Suprapubic skin (tissue), 4 donors: ENCODE results near the gene GORASP1. TPM values are rescaled to one million over a fixed set of nuclear protein-coding genes. Genes with fewer than 3 reads are reported as not detected.

Experiments
- DNase-seq, 2 donors: peaks; one replicate each; pipeline ENCODE4 v3.0.0-alpha.2; 2019; ENCODE audit warnings: low spot score in 2 of 2
- H3K27ac ChIP-seq: fragments of 200-600 bp; sonication (generic); one replicate; pipeline ENCODE4 v1.5.1; 2019
- H3K27me3 ChIP-seq: fragments of 200-600 bp; sonication (generic); one replicate; pipeline ENCODE4 v1.5.1; 2019
- H3K36me3 ChIP-seq: fragments of 200-600 bp; sonication (generic); one replicate; pipeline ENCODE4 v1.5.1; 2019
- H3K4me1 ChIP-seq: fragments of 200-600 bp; sonication (generic); one replicate; pipeline ENCODE4 v1.5.1; 2019
- H3K4me3 ChIP-seq: fragments of 200-600 bp; sonication (generic); one replicate; pipeline ENCODE4 v1.5.1; 2019; ENCODE audit warnings: mild to moderate bottlenecking
- H3K9me3 ChIP-seq: fragments of 200-600 bp; sonication (generic); one replicate; pipeline ENCODE4 v1.5.1; 2019
- EP300 ChIP-seq: sonication (generic); formaldehyde crosslinking; IDR thresholded peaks from one replicate; pipeline ENCODE4 v1.6.1; 2017; ENCODE audit warnings: antibody characterized with exemption
- POLR2A ChIP-seq, 2 donors: fragments of 450-650 bp; IDR thresholded peaks; one replicate each; pipeline ENCODE4 v1.6.1; 2017; ENCODE audit warnings: antibody characterized with exemption in 2 of 2, mild to moderate bottlenecking in 2 of 2, moderate library complexity in 2 of 2
- POLR2AphosphoS5 ChIP-seq, 3 donors: sonication (generic); formaldehyde crosslinking; IDR thresholded peaks; one replicate each; pipeline ENCODE4 v1.6.1; 2017; ENCODE audit warnings: antibody characterized with exemption in 3 of 3
- WGBS: methylation state at CpG from one replicate; pipeline ENCODE4 v1.1.5; 2018; 5-methylcytosine and 5-hydroxymethylcytosine counted together
- total RNA-seq, 4 donors: library from RNA; depleted of rRNA; stranded (reverse); fragments of >200 nt; gene quantifications; one replicate each; pipeline ENCODE4 v1.1.0, GENCODE V29; 2016
- TF ChIP-seq, protein P1 (sequence below), 2 donors: fragments of 200-600 bp in 1 of 2; fragments of 450-650 bp in 1 of 2; sonication (generic) in 1 of 2; IDR thresholded peaks; one replicate each; pipeline ENCODE4 v1.5.1; 2016 to 2019; ENCODE audit warnings: antibody characterized with exemption in 2 of 2, mild to moderate bottlenecking in 1 of 2, moderate library complexity in 1 of 2

The GORASP1 gene
- total RNA-seq, 4 donors from 2014 or later = 51.3 to 101 (median 73.8) TPM

DNA sequence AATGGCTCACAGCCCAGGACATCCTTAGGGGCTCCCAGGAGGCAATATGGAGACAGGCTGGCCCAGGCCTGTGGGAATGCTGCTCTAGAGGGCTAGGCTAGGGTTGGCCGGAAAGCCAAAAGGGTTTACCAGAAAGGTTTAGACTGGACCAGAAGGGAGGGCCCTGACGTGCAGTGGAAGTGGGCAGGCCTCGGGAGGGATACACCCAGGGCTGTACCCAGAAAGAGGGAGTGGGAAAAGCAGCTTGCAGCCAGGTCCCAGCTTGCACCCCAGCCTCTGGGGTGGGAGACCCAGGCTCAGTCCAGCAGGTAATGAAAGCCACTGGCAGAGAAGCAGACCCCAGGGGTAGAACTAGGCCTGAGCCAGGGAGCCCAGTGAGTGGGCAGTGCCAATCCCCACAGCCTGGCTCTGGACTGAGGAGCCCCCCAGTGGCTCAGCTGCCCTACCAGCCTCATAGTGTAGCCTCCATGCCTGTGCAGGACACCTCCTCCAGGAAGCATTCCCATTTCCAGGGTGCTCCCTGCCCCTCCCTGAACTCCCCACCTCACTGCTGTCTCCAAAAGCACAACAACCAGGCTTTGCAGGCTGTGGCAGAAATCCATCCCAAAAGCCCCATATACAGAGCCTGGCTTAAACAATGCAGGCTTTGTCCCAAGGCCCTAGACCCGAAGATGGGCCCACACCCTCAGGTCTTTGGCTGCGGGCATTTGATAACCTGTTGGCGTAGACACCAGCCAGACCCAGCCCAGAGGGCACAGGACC lies 3.5 kb downstream of the GORASP1 start:
- Histone ChIP-seq H3K4me1 (peaks cover 43% of the 10 kb centered on the region), H3K9me3 (no peaks in the 10 kb centered on the region)

DNA sequence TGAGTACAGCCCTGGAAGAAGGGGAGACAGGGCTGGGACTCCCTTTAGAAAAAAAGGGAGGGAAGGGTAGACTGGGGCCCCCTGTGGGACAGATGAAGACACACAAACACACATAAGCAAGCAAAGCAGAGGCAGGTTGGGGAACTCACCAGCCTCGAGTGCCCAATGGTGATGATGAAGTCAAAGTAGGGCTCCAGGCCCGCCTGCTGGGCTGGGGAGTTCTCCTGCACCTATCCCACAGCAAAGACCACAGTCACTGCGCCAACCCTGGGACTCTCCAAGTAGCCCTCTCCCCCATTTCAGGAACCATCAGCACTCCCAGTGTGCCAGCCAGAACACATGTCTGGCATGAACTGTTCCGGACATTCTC lies 4.1 kb downstream of the GORASP1 start:
- TF ChIP-seq EP300 (no peak), POLR2AphosphoS5 (IDR thresholded peaks at IDR 0.05) (no peak), POLR2A (IDR thresholded peaks at IDR 0.05) (no peak)
- TF ChIP-seq, protein P1, sequence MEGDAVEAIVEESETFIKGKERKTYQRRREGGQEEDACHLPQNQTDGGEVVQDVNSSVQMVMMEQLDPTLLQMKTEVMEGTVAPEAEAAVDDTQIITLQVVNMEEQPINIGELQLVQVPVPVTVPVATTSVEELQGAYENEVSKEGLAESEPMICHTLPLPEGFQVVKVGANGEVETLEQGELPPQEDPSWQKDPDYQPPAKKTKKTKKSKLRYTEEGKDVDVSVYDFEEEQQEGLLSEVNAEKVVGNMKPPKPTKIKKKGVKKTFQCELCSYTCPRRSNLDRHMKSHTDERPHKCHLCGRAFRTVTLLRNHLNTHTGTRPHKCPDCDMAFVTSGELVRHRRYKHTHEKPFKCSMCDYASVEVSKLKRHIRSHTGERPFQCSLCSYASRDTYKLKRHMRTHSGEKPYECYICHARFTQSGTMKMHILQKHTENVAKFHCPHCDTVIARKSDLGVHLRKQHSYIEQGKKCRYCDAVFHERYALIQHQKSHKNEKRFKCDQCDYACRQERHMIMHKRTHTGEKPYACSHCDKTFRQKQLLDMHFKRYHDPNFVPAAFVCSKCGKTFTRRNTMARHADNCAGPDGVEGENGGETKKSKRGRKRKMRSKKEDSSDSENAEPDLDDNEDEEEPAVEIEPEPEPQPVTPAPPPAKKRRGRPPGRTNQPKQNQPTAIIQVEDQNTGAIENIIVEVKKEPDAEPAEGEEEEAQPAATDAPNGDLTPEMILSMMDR (IDR thresholded peaks at IDR 0.05) = no peak
- H3K36me3 ChIP-seq = peaks cover 31% of the 10 kb centered on the region
- no peak for DNase-seq
- no peak overlapping the region for H3K4me3 ChIP-seq
- WGBS = 70% methylated on average over 4 of the region's 4 CpGs
- peaks cover 42% of the 10 kb centered on the region for H3K4me1 ChIP-seq
- no peak overlapping the region for H3K27ac ChIP-seq
- no peaks in the 10 kb centered on the region for H3K9me3 ChIP-seq
- H3K27me3 ChIP-seq = no peaks in the 10 kb centered on the region

More for the DNA sequence above, 3.5 kb downstream of the GORASP1 start:
- WGBS = 76% methylated on average over 5 of the region's 6 CpGs
- DNase-seq = no peak
- peaks cover 24% of the 10 kb centered on the region for H3K36me3 ChIP-seq
- no peaks in the 10 kb centered on the region for H3K27me3 ChIP-seq
- no peak overlapping the region for H3K27ac ChIP-seq
- TF ChIP-seq POLR2A (IDR thresholded peaks at IDR 0.05) (no peak), EP300 (no peak), POLR2AphosphoS5 (IDR thresholded peaks at IDR 0.05) (no peak)
- TF ChIP-seq, protein P1 (IDR thresholded peaks at IDR 0.05) = no peak
- no peak overlapping the region for H3K4me3 ChIP-seq

DNA sequence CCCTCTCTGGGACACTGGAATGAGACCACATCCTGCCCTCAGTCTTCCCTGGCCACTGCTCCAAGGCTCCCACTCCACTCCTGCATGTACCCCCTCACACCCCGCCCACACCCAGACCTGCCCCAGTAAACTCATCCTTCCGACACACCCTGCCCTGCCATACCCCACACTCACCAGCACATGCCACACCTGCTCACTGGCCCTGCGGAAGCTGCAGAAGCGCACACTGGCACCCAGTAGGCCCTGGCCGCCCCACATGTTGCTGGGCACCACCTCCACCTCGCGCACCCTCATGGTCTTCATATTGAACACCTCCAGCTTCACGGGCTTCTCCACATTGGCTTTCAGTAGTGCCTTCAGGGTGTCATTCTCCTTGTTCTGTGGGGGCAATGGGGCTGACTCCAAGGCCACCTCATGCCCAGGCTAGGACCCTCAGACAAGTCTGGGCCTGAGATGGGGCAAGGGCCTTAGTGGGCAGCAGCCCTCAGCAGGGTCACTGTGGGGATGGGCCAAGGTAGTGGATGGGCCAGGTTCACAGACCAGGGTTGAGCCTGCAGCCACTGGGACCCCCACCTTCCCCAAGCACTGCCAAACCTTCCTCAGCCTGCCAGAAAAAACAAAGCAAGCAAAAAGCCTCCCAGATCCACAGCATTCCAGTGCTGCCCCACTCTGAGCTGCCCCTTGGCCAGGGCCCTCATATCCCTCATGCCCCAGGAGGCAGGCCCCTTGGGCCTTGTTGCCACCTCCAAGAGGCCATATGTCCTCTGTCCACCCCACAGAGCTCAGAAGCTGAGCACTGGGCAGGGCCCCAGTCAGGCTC lies 4.7 kb downstream of the GORASP1 start:
- H3K9me3 ChIP-seq = no peaks in the 10 kb centered on the region
- peaks cover 37% of the 10 kb centered on the region for H3K36me3 ChIP-seq
- H3K4me1 ChIP-seq = peaks cover 36% of the 10 kb centered on the region
- DNase-seq = no peak
- H3K4me3 ChIP-seq = no peak overlapping the region
- 94% methylated on average over 8 of the region's 8 CpGs for WGBS
- no peaks in the 10 kb centered on the region for H3K27me3 ChIP-seq
- no peak overlapping the region for H3K27ac ChIP-seq
- TF ChIP-seq POLR2A (IDR thresholded peaks at IDR 0.05) = no peak
- TF ChIP-seq EP300 = no peak
- no peak for TF ChIP-seq POLR2AphosphoS5 (IDR thresholded peaks at IDR 0.05)
- TF ChIP-seq, protein P1 (IDR thresholded peaks at IDR 0.05) = no peak

DNA sequence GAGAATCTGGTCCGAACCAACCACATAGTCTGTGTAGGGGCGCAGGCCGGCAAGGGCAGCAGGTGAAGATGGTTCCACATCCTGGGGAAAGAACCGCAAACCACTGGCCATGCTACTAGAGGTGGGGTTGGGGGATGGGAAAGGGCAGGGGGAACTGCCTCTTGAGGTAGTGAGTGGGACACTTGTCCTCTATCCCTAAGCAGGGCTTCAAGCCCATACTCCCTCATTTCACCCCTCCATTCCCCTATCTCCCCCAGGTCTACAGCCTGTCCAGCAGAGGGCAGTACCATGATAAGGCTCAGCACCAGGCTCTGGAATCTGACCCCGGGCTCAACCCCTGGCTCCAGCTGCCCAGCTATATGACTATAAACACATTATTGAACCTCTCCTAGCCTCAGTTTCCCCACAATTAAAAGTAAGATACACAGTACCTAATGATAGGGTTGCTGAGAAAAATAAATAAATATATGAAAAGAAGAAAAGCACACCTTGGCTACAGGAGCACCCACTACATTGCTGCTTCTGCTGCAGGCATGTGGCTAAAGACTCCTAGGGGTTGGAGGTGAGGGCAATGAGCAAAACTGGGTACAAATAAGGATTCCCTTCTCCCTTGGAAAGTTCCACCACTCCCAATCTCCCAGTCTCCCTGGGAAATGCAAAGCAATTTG lies 6.3 kb downstream of the GORASP1 start:
- DNase-seq = no peak
- no peaks in the 10 kb centered on the region for H3K27me3 ChIP-seq
- H3K36me3 ChIP-seq = peaks cover 51% of the 10 kb centered on the region
- WGBS = 82% methylated on average over 5 of the region's 5 CpGs
- no peaks in the 10 kb centered on the region for H3K9me3 ChIP-seq
- no peak for TF ChIP-seq EP300
- TF ChIP-seq, protein P1 (IDR thresholded peaks at IDR 0.05) = peak; percentile 13 to 54
- no peak overlapping the region for H3K4me3 ChIP-seq
- H3K27ac ChIP-seq = no peak overlapping the region
- H3K4me1 ChIP-seq = peaks cover 29% of the 10 kb centered on the region

DNA sequence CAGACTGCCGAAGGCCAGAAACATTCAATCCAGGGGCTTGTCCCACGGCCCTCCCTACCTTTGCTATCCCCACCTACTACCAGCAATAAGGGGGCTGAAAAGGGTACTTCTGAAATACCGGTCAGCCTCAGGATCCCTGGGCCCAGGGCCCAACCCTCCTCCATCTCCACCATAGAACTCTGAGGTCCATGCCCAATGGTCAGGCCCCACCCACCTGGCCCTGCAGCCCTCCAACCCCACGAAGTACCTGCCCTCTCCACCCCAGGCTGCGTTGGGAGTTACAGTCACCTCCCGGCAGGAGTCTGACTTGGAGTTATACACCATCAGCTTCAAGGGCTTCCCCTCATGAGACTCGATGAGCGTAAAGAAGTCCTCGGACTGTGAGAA lies 6.9 kb downstream of the GORASP1 start:
- H3K4me1 ChIP-seq = peaks cover 23% of the 10 kb centered on the region
- peaks cover 58% of the 10 kb centered on the region for H3K36me3 ChIP-seq
- no peak overlapping the region for H3K4me3 ChIP-seq
- H3K9me3 ChIP-seq = no peaks in the 10 kb centered on the region
- no peaks in the 10 kb centered on the region for H3K27me3 ChIP-seq
- H3K27ac ChIP-seq = no peak overlapping the region
- 78% methylated on average over 8 of the region's 9 CpGs for WGBS
- TF ChIP-seq EP300 (no peak), POLR2A (IDR thresholded peaks at IDR 0.05) (no peak), POLR2AphosphoS5 (IDR thresholded peaks at IDR 0.05) (no peak)
- TF ChIP-seq, protein P1 (IDR thresholded peaks at IDR 0.05) = no peak
- no peak for DNase-seq
